Activated T-helper 1 cell treated with Interleukin-2 at 50 U/mL for 16 hours (primary cell): ENCODE data around the gene BICRA.

ENCODE experiments used
- DNase-seq: peaks from one replicate; pipeline ENCODE4 v3.0.0-alpha.2; 2020; ENCODE audit warnings: low read depth

BICRA gene

DNA sequence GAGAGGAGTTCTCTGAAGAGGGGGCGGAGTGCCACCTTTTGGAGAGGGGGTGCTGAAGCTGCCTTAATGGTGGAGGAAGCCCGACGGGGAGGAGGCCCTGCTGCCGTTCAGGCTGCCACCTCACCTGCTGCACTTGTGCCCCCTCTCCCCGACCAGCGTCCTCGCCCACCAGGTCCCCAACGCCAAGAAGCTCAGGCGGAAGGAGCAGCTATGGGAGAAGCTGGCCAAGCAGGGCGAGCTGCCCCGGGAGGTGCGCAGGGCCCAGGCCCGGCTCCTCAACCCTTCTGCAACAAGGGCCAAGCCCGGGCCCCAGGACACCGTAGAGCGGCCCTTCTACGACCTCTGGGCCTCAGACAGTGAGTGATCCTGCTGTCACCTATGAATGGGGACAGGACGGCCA lies 141.8 kb downstream of the BICRA start:
- no peak for DNase-seq

DNA sequence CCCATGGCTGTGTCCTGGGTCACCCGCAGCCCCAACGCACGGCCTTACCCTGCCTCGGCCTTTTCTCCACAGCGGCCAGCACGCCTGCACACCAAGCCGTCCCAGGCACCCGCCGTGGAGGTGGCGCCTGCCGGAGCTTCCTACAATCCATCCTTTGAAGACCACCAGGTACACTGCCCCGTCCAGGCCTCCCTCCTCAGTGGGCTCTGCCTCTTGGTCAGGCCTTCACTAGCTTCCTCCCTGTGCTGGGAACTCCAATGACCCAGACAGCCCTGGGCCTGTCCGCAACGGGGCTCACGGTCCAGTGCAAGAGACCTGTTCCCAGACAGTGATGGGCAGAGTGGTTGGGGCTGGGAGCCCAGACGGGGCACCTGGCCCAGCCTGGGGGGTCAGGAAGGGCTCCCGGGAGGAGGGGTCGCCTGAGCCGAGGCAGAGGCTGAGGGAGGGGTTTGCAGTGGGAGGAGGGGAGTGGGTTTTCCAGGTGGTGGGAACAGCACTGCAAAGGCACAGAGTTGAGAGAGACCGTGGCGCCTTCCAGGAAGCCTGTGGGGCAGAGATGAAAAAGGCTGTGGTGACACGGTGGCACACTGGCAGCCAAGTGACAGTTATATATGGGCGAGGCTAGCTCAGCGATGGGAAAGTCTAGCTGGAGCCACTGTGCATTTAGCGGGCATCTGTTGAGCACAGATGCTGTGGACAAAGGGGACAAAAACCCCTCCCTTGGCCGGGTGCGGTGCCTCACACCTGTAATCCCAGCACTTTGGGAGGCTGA lies 143.7 kb downstream of the BICRA start:
- no peak for DNase-seq
